Panc1 (cell line): ENCODE results near the gene CCDC167.

ENCODE experiments used
- CTCF ChIP-seq: fragments of 450-650 bp; IDR thresholded peaks from 2 replicates; pipeline ENCODE4 v1.5.1; 2017; ENCODE audit warnings: mild to moderate bottlenecking
- POLR2AphosphoS5 ChIP-seq: IDR thresholded peaks from 2 replicates; pipeline ENCODE4 v1.6.1; 2012; ENCODE audit warnings: mild to moderate bottlenecking, low read depth, low read length, moderate library complexity
- REST ChIP-seq, 2 experiments: IDR thresholded peaks; 2 replicates each; pipeline ENCODE4 v1.6.1; 2011 to 2012; ENCODE audit warnings: low read depth in 2 of 2, control low read depth in 1 of 2, low read length in 1 of 2, mild to moderate bottlenecking in 1 of 2, moderate library complexity in 1 of 2; ENCODE audit not compliant: insufficient read depth in 1 of 2
- SIN3A ChIP-seq: IDR thresholded peaks from 2 replicates; pipeline ENCODE4 v1.6.1; 2012; ENCODE audit warnings: low read depth, mild to moderate bottlenecking, low read length, moderate library complexity, borderline replicate concordance; ENCODE audit not compliant: insufficient read depth
- TCF7L2 ChIP-seq: IDR thresholded peaks from 2 replicates; pipeline ENCODE4 v1.6.1; 2011; ENCODE audit warnings: mild to moderate bottlenecking, low read depth, low read length, inconsistent platforms

GRCh38 chr6:37543361-37543760 is 43.7 kb upstream of the CCDC167 start:
- TF ChIP-seq SIN3A (no peak), POLR2AphosphoS5 (no peak), CTCF (no peak), REST (IDR thresholded peaks at IDR 0.05; ENCODE audit: insufficient read depth in 1 of 2, low read depth in 2 of 2, low read length in 1 of 2) (no peak), TCF7L2 (no peak)
